ENCODE data around the gene PPP1R9B. TPM values are rescaled to one million over a fixed set of nuclear protein-coding genes. Genes with fewer than 3 reads are reported as not detected.

Gene PPP1R9B
- total RNA-seq, 1 experiment from 2014 or later: 61.3 TPM

- POLR2A ChIA-PET (ENCODE audit: low non-redundant PET): no interaction called here
- intact Hi-C loops (cut with micrococcal nuclease; ENCODE audit: unreplicated experiment): no loop called here
- CTCF ChIA-PET: no interaction called here
- H3K4me1 ChIP-seq (ENCODE audit: insufficient read depth, low read length, poor library complexity, severe bottlenecking): no peaks in the 10 kb centered on the region
- no peak for DNase-seq (ENCODE audit: low spot score)
- no peak overlapping the region for H3K27ac ChIP-seq (ENCODE audit: low read depth, low read length, poor library complexity, severe bottlenecking)
- TF ChIP-seq EZH2 (IDR thresholded peaks at IDR 0.05; ENCODE audit: borderline replicate concordance, low read depth, low read length, poor library complexity, severe bottlenecking) (no peak), CTCF (conservative IDR thresholded peaks at IDR 0.05; ENCODE audit: low read depth, low read length) (no peak)
- H3K9me3 ChIP-seq (ENCODE audit: low read depth, low read length, poor library complexity, severe bottlenecking): no peaks in the 10 kb centered on the region
- H3K4me3 ChIP-seq (ENCODE audit: low read depth, low read length, poor library complexity, severe bottlenecking): no peak overlapping the region
- no peaks in the 10 kb centered on the region for H3K36me3 ChIP-seq (ENCODE audit: insufficient read depth, low read length, poor library complexity, severe bottlenecking)
- BruUV-seq (replicated peaks): no TSS peak
- H3K27me3 ChIP-seq (replicated peaks; ENCODE audit: insufficient read depth, low read depth, low read length, poor library complexity): no peaks in the 10 kb centered on the region
These were observed 46.5 kb downstream of the PPP1R9B start for GRCh38 chr17:50103941-50104340.

- no peaks in the 10 kb centered on the region for H3K9me3 ChIP-seq (ENCODE audit: low read depth, low read length, poor library complexity, severe bottlenecking)
- ChIA-PET POLR2A (ENCODE audit: low non-redundant PET) (no interaction called here), CTCF (no interaction called here)
- TF ChIP-seq CTCF (conservative IDR thresholded peaks at IDR 0.05; ENCODE audit: low read depth, low read length) (no peak), EZH2 (IDR thresholded peaks at IDR 0.05; ENCODE audit: borderline replicate concordance, low read depth, low read length, poor library complexity, severe bottlenecking) (no peak)
- H3K4me3 ChIP-seq (ENCODE audit: low read depth, low read length, poor library complexity, severe bottlenecking): no peak overlapping the region
- no peaks in the 10 kb centered on the region for H3K27me3 ChIP-seq (replicated peaks; ENCODE audit: insufficient read depth, low read depth, low read length, poor library complexity)
- no peak for DNase-seq (ENCODE audit: low spot score)
- H3K27ac ChIP-seq (ENCODE audit: low read depth, low read length, poor library complexity, severe bottlenecking): no peak overlapping the region
- no TSS peak for BruUV-seq (replicated peaks)
- intact Hi-C loops (cut with micrococcal nuclease; ENCODE audit: unreplicated experiment): no loop called here
- H3K4me1 ChIP-seq (ENCODE audit: insufficient read depth, low read length, poor library complexity, severe bottlenecking): no peaks in the 10 kb centered on the region
- H3K36me3 ChIP-seq (ENCODE audit: insufficient read depth, low read length, poor library complexity, severe bottlenecking): no peaks in the 10 kb centered on the region
These were observed 47.2 kb downstream of the PPP1R9B start for GRCh38 chr17:50103252-50103651.

GRCh38 chr17:50102164-50102991 lies 48.1 kb downstream of the PPP1R9B start:
- ChIA-PET CTCF (no interaction called here), POLR2A (ENCODE audit: low non-redundant PET) (no interaction called here)
- Histone ChIP-seq H3K27me3 (replicated peaks; ENCODE audit: insufficient read depth, low read depth, low read length, poor library complexity) (no peaks in the 10 kb centered on the region), H3K27ac (ENCODE audit: low read depth, low read length, poor library complexity, severe bottlenecking) (no peak overlapping the region), H3K4me1 (ENCODE audit: insufficient read depth, low read length, poor library complexity, severe bottlenecking) (no peaks in the 10 kb centered on the region), H3K4me3 (ENCODE audit: low read depth, low read length, poor library complexity, severe bottlenecking) (no peak overlapping the region), H3K36me3 (ENCODE audit: insufficient read depth, low read length, poor library complexity, severe bottlenecking) (no peaks in the 10 kb centered on the region), H3K9me3 (ENCODE audit: low read depth, low read length, poor library complexity, severe bottlenecking) (no peaks in the 10 kb centered on the region)
- intact Hi-C loops (cut with micrococcal nuclease; ENCODE audit: unreplicated experiment): no loop called here
- DNase-seq (ENCODE audit: low spot score): no peak
- no TSS peak for BruUV-seq (replicated peaks)
- TF ChIP-seq CTCF (conservative IDR thresholded peaks at IDR 0.05; ENCODE audit: low read depth, low read length): no peak
- TF ChIP-seq EZH2 (IDR thresholded peaks at IDR 0.05; ENCODE audit: borderline replicate concordance, low read depth, low read length, poor library complexity, severe bottlenecking): no peak
